ENCODE results near the gene EPB41L4A.

EPB41L4A gene

DNA sequence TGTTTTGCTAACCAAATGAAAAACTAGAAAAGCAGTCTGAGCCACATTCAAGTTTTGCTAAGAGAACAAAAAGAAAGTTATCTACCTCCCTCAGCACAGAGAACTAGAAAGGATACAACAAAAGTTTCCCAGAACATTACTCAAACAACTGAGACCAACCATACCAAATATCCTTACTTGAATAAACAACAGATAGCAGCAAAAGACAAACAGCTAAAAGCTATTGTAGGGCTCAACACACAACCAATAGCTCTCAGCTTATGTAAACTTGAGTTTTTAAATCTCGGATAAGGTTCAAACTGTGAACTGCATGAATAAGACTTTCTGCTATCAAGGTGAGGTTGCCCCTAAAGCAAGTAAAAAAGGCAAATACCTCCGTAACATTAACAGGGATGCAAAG lies 3.5 kb downstream of the EPB41L4A start:
- in situ Hi-C loops (cut with HindIII; ENCODE audit: low pct_ligation_motif_present, low sequenced_read_pairs) = no loop called here
- DNase-seq = no peak
- Histone ChIP-seq H3K27me3 (replicated peaks) (peaks cover 17% of the 10 kb centered on the region), H3K36me3 (replicated peaks) (no peaks in the 10 kb centered on the region), H3K4me3 (ENCODE audit: low read depth, low read length) (no peak overlapping the region), H3K27ac (no peak overlapping the region)
- TF ChIP-seq, protein P1, sequence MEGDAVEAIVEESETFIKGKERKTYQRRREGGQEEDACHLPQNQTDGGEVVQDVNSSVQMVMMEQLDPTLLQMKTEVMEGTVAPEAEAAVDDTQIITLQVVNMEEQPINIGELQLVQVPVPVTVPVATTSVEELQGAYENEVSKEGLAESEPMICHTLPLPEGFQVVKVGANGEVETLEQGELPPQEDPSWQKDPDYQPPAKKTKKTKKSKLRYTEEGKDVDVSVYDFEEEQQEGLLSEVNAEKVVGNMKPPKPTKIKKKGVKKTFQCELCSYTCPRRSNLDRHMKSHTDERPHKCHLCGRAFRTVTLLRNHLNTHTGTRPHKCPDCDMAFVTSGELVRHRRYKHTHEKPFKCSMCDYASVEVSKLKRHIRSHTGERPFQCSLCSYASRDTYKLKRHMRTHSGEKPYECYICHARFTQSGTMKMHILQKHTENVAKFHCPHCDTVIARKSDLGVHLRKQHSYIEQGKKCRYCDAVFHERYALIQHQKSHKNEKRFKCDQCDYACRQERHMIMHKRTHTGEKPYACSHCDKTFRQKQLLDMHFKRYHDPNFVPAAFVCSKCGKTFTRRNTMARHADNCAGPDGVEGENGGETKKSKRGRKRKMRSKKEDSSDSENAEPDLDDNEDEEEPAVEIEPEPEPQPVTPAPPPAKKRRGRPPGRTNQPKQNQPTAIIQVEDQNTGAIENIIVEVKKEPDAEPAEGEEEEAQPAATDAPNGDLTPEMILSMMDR (IDR thresholded peaks at IDR 0.05; ENCODE audit: low read depth, low read length, missing control alignments) = no peak

- in situ Hi-C loops (cut with HindIII; ENCODE audit: low pct_ligation_motif_present, low sequenced_read_pairs) = no loop called here
- H3K36me3 ChIP-seq (replicated peaks) = no peaks in the 10 kb centered on the region
- TF ChIP-seq, protein P1 (IDR thresholded peaks at IDR 0.05; ENCODE audit: low read depth, low read length, missing control alignments) = no peak
- peaks cover 5% of the 10 kb centered on the region for H3K27me3 ChIP-seq (replicated peaks)
- H3K27ac ChIP-seq = no peak overlapping the region
- no peak for DNase-seq
- H3K4me3 ChIP-seq (ENCODE audit: low read depth, low read length) = no peak overlapping the region
These were observed 5.5 kb downstream of the EPB41L4A start for GRCh38 chr5:112413611-112414010.

GRCh38 chr5:112412346-112412745 lies 6.7 kb downstream of the EPB41L4A start:
- no peak for DNase-seq
- no peak overlapping the region for H3K27ac ChIP-seq
- H3K4me3 ChIP-seq (ENCODE audit: low read depth, low read length) = no peak overlapping the region
- TF ChIP-seq, protein P1 (IDR thresholded peaks at IDR 0.05; ENCODE audit: low read depth, low read length, missing control alignments) = no peak
- in situ Hi-C loops (cut with HindIII; ENCODE audit: low pct_ligation_motif_present, low sequenced_read_pairs) = no loop called here
- H3K27me3 ChIP-seq (replicated peaks) = peaks cover 5% of the 10 kb centered on the region
- no peaks in the 10 kb centered on the region for H3K36me3 ChIP-seq (replicated peaks)

- Histone ChIP-seq H3K27ac (no peak overlapping the region), H3K4me3 (ENCODE audit: low read depth, low read length) (no peak overlapping the region), H3K27me3 (replicated peaks) (peaks cover 3% of the 10 kb centered on the region), H3K36me3 (replicated peaks) (no peaks in the 10 kb centered on the region)
- TF ChIP-seq, protein P1 (IDR thresholded peaks at IDR 0.05; ENCODE audit: low read depth, low read length, missing control alignments) = no peak
- no peak for DNase-seq
- in situ Hi-C loops (cut with HindIII; ENCODE audit: low pct_ligation_motif_present, low sequenced_read_pairs) = no loop called here
These were observed 7.2 kb downstream of the EPB41L4A start for GRCh38 chr5:112411903-112412302.

GRCh38 chr5:112407666-112408065 lies 11.4 kb downstream of the EPB41L4A start:
- Histone ChIP-seq H3K27ac (no peak overlapping the region), H3K36me3 (replicated peaks) (no peaks in the 10 kb centered on the region), H3K4me3 (ENCODE audit: low read depth, low read length) (no peak overlapping the region), H3K27me3 (replicated peaks) (no peaks in the 10 kb centered on the region)
- TF ChIP-seq, protein P1 (IDR thresholded peaks at IDR 0.05; ENCODE audit: low read depth, low read length, missing control alignments) = no peak
- in situ Hi-C loops (cut with HindIII; ENCODE audit: low pct_ligation_motif_present, low sequenced_read_pairs) = no loop called here
- no peak for DNase-seq

GRCh38 chr5:112407240-112407639 lies 11.8 kb downstream of the EPB41L4A start:
- Histone ChIP-seq H3K27me3 (replicated peaks) (no peaks in the 10 kb centered on the region), H3K36me3 (replicated peaks) (no peaks in the 10 kb centered on the region), H3K4me3 (ENCODE audit: low read depth, low read length) (no peak overlapping the region), H3K27ac (no peak overlapping the region)
- TF ChIP-seq, protein P1 (IDR thresholded peaks at IDR 0.05; ENCODE audit: low read depth, low read length, missing control alignments) = no peak
- in situ Hi-C loops (cut with HindIII; ENCODE audit: low pct_ligation_motif_present, low sequenced_read_pairs) = no loop called here
- DNase-seq = no peak

Measured in brain microvascular endothelial cell (primary cell).